NCI-H2227 (cell line): ENCODE results near the gene EYA3.

Experiments
- DNase-seq: peaks from one replicate; lab custom pipeline; 2025; ENCODE audit not compliant: unreplicated experiment; lab: John Stamatoyannopoulos, UW

The EYA3 gene

GRCh38 chr1:28088168-28088961, at the start of gene EYA3:
Gene EYA3 (minus strand): TSS chr1:28088610. CDS start chr1:28058026, 30,584 bp downstream.
- peak; percentile 99 for DNase-seq

DNA sequence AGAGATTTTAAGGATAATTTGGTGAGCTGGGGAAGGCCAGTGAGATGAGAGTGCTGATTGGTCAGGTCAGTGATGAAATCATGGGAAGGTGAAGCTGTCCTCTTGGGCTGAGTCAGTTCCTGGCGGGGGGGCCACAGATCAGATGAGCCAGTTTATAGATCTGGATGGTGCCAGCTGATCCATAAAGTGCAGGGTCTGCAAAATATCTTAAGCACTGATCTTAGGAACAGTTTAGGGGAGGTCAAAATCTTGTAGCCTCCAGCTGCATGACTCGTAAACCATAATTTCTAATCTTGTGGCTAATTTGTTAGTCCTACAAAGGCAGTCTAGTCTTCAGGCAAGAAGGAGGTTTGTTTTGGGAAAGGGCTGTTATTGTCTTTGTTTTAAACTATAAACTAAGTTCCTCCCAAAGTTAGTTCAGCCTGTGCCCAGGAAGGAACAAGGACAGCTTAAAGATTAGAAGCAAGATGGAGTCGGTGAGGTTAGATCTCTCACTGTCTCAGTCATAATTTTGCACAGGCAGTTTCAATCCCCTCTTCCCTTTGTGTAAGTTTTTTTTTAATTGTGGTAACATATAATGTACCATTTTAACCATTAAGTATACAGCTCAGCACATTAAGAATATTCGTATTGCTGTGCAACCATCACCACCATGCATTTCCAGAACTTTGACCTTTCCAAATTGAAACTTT, 48.7 kb upstream of the EYA3 start:
- DNase-seq = no peak

- no peak for DNase-seq
These were observed 47.9 kb upstream of the EYA3 start for GRCh38 chr1:28136169-28136921.

DNA sequence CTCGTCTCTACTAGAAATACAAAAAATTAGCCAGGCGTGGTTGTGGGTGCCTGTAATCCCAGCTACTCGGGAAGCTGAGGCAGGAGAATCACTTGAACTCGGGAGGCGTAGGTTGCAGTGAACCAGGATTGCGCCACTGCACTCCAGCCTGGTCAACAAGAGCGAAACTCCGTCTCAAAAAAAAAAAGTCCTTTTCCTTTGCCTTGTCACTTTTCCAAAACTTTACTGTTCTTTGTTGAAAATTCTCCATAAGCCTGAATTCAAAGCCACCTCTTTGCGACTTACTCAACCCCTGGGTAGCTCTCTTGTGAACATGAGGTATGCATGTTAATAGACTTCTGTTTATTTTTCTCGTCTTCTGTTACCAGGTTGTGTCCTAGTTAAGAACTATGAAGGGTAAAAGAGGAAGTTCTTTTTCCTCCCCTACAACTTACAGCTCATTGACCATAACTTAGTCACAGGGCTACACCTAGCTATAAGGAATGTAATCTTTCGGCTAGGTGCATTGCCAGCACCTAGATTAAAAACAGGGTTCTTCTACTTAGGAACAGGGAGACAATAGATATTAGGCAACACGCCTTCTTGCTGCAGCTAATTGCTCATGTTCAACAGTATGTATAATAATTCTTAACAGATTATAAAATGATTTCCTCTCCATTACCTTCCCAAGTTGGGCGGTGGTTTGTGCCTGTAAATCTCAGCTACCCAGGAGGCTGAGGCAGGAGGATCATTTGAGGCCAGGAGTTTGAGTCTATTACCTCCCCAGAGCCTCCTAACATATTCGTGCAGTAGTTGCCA, 47.2 kb upstream of the EYA3 start:
- DNase-seq = no peak

GRCh38 chr1:28134651-28135207, 46.3 kb upstream of the EYA3 start:
- DNase-seq = no peak

- no peak for DNase-seq
These were observed 44.1 kb upstream of the EYA3 start for GRCh38 chr1:28132171-28133167.

- DNase-seq = no peak
These were observed 42.5 kb upstream of the EYA3 start for GRCh38 chr1:28130901-28131300.

DNA sequence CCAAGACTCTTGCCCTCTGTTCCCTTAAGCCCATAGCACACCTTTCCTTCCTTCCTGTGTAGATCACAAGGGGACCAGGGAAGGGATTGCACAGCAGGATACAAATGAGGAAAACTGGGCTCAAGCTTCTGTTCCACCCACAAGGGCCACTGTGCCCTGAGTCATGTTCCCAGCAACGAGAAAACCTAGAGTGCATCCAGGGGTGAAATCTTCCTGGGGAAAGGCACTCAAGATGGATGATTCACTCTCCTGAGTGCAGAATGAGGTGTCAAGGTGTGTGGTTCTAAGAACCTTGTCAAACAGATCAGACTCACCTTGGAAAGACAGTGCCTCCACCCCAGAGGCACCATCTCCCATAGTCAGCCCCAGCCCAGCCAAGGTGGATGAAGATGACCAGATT, 40.7 kb upstream of the EYA3 start:
- DNase-seq = no peak

- no peak for DNase-seq
These were observed 39.3 kb upstream of the EYA3 start for GRCh38 chr1:28127617-28128257.

DNA sequence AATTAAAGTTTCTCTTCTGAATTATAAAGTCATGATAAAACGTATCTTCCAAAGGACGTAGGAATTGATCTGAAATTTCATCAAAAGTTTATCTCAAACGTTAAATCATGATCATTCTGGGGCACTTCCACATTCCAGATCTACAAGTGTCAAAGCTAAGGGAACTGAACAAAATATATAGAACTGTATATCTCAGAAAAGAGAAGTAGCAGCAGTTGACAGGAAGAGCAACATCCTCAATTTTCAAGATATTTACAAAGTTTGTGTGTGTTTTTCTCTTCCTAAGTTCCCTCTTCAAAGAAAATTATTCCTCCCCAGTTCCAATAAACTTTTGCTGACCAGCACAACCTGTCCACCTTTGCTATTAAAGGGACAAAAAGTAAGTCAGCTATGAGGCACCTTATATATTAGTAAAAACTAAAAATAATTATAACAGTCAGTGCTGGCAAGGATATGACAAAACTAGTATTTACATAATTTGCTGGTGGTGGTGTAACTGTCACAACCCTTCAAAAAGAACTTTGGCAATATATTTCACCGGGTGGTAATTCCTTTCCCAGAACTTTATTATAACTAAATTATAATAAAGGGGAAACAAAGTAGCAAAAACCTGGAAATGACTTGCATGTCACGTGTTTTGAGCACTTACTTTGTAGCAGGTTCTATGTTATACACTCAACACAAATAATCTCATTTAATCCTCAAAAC, 38.5 kb upstream of the EYA3 start:
- DNase-seq = no peak

DNA sequence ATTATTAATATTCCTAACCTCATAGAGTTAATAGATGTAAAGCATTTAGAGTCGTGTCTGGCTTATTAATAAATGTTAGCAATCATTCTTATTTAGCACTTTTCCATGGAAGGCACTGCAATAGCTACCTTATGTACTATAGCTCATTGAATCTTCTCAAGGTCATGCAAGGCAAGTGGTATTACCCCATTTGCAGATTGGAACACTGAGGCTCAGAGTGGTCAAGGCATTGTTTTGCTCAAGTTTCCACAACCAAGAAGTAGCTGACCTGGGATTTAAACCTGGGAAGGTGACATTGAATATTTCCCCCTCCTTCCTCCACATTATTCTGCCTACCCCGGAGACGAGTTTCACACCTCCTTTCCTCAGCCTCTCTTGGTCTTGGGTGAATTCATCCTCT, 37.8 kb upstream of the EYA3 start:
- no peak for DNase-seq

DNA sequence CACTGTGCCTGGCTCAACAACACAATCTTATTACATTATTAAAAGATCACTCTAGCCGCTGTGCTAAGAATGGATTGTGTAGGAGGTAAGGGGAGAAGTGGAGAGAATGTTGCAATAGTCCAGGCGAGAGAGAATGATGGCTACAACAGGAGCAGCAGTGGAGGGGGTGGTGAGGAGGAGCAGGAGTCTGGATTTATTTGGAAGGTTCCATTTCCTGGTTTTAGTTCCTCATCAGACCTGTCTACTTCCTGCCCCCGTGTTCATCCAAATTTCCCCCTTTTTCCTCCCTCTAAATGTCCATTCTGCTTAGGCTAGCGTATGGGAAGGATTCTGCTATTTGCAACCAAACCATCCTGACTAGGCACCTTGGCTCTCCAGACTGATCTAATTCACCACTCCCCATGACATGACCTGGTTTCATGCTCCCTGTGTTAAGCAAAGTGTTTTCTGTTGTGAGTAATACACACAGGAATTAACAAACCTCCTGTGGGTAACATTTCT, 35.1 kb upstream of the EYA3 start:
- DNase-seq = no peak

DNA sequence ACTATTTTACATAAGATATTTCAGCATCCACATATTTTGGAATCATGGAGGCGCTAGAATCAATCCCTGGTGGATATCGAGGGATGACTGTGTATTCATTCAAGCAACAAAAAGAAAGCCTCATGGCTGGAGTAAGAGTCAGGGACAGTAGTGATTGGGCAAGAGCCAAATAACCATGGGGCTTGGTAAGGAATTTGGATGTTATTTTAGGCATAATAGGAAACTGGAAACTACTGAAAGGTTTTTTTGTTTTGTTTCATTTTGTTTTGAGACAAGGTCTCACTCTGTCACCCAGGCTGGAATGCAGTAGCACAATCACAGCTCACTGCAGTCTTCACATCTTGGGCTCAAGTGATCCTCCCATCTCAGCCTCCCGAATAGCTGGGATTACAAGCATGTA, 33.8 kb upstream of the EYA3 start:
- no peak for DNase-seq

GRCh38 chr1:28119556-28119955, 31.1 kb upstream of the EYA3 start:
- no peak for DNase-seq

DNA sequence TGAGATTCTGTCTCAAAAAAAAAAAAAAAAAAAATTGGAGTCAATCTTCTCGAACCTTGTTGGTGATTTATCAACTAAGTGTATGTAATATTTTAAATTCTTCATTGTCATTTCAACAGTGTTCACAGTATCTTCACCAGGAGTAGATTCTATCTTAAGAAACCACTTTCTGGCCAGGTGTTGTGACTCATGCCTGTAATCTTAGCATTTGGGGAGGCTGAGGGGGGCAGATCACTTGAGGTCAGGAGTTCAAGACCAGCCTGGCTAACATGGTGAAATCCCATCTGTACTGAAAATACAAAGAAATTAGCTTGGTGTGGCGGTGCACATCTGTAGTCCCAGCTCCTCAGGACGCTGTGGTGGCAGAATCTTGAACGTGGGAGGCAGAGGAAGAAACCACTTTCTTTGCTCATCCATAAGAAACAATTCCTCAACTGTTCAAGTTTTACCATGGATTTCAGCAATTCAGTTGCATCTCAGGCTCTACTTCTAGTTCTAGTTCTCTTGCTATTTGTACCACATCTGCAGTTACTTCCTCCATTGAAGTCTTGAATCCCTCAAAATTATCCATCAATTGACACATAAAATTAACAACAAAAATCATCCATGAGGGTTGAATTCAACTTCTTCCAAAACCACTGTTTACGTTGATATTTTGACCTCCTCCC, 30.4 kb upstream of the EYA3 start:
- no peak for DNase-seq

GRCh38 chr1:28115267-28115666, 26.9 kb upstream of the EYA3 start:
- no peak for DNase-seq

GRCh38 chr1:28114844-28115243, 26.4 kb upstream of the EYA3 start:
- no peak for DNase-seq

- DNase-seq = no peak
These were observed 24.8 kb upstream of the EYA3 start for GRCh38 chr1:28113242-28113572.
